ENCODE data around the gene TUBGCP3.

GRCh38 chr13:112454648-112455334, 133.2 kb downstream of the TUBGCP3 start:
- TF ChIP-seq CTCF (conservative IDR thresholded peaks at IDR 0.05; ENCODE audit: low read length) = no peak
- no peak for TF ChIP-seq EZH2phosphoT487 (IDR thresholded peaks at IDR 0.05; ENCODE audit: borderline replicate concordance, low read depth, low read length)

Data from OCI-LY7 (cell line).